Central memory CD4-positive, alpha-beta T cell (primary cell): Measurements from ENCODE around the gene KY.

Experiments used
- DNase-seq: peaks from one replicate; pipeline ENCODE4 v3.0.0; 2022
- total RNA-seq, 3 experiments: gene quantifications; one replicate each; lab custom pipeline; 2026; lab: John Stamatoyannopoulos, UW

Gene KY, protein sequence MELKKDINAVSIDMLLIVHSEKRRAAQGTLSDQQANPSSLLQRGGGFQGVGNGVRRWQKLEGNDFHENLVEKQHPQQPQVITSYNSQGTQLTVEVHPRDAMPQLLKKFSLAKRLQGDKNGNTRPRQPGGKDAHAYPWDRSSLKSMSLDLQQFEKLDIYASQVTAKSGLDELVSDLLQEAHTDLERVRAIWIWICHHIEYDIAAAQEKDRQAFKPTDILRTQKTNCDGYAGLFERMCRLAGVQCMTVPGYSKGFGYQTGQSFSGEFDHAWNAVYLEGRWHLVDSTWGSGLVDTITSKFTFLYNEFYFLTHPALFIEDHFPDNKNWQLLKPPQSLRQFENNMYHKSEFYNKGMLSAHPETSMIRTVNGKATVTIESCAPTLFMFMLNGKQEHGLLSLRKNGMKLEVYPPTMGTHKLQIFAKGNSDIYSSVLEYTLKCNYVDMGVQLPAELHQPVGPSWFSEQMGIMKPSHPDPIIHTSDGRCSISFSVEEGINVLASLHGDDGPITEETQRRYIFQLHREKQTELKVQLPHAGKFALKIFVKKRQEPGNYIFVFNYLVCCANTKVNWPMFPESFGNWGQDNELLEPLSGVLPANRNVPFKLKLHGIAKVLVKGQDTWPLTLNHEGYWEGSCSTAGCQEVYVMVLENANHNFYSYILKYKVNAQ
- 0 reads per million in 3 experiments for total RNA-seq

DNA sequence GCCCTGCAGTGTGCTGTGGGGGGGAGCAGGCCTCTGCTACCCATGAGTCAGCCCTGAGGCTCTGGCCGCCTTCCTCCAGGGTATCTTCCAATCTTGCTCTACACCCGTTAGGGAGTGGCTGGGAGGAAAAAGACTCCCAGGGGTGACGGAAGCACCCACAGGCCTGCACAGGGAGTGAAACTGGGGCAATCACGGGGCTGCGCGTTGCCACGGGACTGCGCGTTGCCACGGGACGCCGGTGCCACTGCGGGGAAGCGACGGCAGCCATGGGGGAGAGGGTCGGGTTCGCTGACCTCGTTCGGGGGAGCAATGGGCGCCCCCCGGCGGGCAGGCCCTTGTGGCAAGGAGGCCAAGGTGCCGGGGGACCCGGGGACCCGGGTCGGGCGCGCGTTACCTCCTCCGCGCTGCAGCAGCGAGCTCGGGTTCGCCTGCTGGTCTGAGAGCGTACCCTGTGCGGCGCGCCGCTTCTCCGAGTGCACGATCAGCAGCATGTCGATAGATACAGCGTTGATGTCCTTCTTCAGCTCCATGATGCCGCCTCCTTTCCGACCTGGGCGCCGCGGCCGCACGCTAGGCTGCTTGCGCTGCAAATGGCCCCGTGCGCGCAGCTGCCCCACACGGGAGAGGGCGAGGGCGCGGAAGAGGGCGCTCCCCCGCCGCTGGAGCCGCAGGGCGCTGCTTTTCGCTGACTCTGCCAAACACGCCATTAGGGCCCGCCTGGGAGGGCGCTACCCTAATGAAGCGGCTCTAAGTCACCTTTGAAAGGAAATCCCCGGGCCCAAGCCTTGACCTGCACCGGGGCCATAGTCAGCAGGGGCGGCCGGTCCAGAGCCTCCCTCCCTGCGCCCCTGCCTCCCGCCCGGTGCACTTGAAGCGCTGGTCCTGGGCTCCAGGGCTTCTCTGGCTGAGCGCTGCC is at the start of gene KY:
TSS of gene KY (minus strand) at position 592 of the 916 bp plus-strand sequence. CDS start at position 530, 62 bp downstream.
- DNase-seq = no peak

DNA sequence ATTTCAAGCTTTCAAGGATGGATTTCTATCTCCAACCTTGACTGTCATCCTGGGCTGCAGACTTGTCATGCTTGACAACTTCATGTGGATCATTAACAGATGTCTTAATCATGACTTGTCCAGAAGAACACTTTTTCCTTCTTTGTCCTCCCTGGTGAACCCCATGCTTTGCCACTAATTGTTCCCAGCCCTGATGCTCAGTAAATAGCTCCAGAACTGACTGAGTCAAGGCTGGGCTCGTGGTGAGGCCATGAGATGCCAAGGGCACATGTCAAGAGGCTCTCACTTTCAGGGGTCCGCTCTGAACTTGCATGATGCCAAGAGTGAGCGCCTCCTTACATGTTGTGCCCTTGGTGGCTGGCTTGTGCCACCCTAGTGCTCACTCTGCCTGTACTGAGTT is 48.9 kb upstream of the KY start:
- no peak for DNase-seq

DNA sequence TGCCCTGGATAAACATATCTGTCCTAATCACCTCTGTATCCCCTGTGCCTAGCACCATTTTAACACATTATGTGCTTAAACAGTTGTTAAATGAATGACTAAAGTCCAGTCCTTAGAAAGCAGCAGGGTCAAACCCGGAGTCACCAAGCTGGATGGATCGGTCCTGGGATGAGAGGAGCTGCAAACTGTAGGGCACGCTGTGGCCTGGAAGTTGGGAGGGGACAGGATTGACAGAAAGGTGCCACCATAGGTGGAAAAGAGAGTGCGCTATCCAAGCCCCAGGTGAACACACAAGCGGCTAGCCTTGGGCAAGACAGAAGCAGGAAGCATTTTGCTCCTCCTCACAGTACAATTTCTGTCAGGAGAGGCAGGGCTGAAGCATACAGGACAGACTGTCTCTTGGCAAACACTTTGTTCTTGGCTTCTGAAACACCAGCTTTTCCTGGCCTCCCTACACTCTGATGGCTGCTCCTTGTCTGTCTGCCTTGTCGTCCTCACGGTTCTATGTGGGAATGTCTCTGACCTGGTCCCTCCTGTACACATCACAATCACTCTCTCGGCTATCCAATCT is 48.4 kb upstream of the KY start:
- DNase-seq = no peak

DNA sequence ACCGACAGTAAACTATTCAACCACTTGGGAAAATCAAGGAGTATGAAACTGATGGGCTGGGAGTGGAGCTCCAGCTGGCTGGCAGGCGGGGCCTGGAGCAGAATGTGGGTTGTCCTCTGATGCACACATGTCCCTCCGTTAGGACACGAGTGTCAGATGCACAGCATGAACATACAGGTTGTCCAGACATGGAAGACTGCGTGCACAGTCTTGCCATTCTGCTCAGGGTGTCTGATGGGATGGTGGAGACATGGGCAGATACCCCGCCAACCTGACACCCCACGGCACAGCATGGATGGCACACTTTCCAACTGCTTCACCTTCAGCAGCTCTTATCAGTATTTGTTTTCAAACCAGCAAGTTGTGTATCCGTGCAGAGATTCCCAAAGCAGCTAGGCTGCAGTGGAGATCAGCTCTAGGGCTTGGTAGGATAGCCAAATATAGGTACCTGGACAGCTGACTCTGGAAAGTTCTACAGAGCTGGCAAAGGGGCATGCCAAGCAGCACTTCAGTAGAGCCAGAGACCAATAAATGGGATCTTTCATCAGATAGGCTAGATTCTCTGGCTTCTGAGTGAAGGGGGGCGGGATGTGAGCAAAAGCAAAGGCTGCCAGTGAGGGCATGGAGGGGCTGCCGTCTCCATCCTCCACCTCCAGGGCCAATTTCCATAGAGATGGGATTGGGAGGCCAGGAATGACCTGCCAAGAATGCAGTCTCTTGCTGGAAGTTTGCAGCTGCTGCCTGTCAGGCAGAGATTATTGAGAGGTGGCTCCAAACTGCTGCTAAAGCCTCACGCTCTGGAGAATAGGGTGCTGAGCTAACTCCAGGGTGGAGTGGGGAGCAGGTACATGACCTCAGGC is 47.2 kb upstream of the KY start:
- DNase-seq = no peak

DNA sequence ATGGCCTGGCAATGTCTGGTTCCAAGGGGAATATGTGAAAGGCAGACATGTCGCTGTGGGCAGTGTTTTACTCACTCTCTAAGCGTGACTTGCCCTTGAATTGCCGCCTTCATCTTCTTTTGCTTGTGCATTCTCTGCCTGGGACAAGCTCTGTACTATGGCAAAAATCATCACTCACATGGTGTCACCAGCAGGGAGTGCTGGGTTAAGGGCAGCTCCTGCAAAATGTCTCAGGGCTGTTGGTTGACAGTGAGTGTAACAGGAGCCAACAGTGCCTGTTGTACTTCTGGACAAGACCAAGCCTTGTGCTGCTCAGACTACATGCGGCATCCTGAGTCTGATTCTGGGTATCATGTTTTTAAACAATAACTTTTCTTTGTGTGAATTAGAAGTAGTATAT is 45.3 kb upstream of the KY start:
- DNase-seq = no peak

DNA sequence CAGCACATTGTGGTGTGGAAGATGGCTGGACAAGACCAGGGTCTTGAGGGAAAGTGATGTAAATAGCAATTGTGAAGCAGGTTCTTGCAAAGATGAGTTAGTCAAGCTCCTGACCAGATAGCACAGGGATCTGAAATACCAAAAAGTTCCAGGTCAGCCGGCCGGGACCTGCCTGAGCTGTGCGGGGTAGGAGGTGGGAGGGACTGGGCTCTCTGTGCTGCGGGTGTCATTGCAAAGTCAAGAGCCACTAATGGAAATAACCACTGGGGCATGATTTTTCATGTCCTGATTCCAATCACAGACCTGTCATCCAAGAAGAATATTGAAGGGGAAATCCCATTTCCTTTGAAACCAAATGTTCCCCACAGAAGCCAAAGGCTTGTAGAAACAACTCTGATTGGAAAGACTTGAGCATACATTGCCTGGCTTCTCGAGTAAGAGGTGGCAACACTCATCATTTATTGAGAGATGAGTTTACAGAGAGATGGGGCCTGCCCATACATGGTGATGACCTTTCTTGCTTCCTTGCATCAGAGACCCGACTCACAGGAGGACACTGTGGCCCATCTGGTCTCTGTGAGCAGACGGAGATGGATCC is 44.2 kb upstream of the KY start:
- DNase-seq = no peak

DNA sequence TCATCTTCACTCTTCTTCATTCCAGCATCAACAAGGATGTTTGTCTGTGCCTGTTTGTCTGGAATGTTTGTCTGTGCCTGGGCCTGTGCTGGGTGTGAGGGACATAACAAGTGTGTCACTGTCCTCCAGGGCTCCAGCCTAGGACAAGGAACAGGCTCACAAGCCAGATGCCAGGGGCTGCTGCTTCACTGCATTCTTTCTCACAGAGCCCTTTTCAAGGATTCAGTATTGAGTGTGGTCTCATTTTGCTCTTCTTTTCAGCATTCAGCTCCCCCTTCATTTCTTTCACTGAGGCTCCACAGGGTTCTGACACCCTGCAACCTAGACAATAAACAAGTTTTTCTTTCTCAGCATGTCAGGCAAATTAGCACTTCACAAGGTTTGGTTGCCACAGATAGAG is 43.6 kb upstream of the KY start:
- no peak for DNase-seq

DNA sequence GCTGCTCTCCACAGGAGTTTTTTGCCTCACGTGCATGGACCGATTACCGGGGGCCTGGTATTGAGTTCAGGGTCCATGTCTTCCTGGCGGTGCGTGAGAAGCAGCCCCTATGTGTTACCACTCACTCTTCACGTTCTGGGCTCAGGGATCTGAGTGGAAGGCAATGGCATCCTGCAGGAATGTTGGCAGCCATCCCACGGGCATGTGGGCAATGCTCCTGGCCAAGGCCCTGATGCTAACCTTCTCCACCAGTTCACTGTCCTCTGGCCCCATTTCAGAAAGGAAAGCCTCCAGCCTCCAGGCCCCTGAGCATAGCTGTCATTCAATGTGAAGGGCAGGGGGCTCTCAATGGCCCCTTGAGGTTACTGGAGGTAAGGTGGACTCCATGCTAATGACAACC is 43.0 kb upstream of the KY start:
- DNase-seq = no peak

DNA sequence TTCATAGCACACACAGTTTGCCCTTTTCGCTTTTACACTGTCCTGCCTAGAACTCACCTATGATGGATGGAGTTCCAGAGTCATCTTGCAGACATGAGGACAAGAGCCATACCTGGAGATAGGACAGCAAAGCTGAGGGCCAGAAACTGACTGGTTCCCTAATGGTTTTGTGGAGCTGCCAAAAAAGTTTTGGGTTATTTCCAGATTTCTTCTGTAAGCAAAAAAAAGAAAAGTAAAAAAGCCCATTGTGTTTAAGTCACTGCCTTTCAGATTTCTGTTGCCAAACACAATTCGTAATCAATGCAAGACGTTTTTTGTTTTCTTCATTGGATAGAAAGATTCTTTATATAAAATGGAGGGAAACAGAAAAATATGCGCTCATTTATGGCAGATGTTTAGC is 42.4 kb upstream of the KY start:
- DNase-seq = no peak

DNA sequence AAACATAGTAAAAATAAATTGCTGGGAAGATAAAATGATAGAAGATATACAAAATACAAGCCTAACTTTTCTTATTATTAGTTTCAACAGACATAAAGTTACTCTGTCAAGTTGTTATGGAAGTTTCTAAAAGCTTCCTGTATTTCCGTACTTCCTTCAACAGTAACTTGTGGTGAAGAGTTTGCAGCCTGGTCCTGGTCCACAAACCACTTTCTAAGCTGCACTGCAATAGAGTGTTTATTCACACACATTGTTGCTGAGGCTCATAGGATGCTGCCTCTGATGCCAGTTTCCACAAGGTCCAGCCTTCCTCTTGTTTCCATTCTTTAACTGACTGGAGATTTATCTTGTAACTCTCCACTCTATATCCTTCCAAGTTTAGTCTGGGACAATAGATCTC is 39.4 kb upstream of the KY start:
- DNase-seq = no peak

DNA sequence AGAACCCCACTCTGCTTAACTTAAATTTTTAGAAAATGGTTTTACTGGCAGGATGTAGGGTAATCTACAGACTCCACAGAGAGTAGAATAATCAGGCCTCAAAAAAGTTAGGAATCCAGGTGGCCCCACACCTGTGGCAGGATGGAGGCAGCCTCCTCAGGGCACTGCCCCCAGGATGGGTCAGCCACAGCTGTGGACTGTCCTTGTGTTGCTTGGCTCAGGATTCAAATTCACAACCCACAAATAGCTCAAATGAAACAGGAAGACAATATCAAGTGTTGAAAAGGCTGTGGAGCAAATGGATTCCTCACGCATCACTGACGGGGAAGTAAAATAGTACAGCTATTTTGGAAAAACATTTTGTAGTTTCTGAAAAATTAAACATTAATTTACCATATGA is 36.8 kb upstream of the KY start:
- no peak for DNase-seq

DNA sequence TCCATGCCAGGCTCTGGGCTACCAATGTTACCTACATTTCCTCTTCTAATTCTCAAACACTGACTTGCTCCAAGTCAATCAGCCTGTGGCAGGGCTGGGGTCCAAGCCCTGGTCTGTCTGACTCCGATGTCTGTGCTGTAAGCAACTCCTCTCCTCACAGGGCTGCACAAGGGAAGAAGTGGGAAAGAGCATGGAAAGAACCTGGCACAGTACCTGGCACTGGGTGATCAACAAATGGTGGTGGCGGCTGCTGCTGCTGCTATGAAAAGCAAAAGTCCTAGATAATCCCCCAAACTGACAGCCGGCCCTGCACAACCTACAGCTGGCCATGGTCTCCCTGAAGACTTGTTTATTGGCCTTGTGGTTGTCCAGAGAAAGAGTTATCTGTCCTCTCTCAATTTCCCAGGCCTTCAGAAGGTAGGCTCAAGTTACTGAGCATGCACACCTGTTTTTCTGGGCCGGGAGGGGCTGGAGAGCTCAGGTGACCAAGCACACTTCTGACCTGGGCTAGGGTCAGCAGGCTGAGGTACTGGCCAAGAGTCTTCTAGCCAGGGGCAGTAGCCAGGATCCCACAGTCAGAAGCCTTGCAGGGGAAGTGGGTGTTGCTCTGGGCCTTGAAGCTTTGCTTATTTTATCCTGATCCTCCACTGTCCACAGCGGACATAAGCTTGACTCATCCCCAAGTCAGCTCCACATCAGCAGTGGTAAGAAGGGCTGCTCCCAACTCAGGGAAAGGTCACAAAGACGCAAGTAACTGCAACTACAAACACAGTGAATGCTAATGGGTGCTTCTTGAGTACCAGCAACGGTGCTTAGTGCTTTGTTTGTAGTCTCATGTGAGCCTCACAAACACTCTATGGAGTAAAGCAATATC is 35.3 kb upstream of the KY start:
- no peak for DNase-seq

DNA sequence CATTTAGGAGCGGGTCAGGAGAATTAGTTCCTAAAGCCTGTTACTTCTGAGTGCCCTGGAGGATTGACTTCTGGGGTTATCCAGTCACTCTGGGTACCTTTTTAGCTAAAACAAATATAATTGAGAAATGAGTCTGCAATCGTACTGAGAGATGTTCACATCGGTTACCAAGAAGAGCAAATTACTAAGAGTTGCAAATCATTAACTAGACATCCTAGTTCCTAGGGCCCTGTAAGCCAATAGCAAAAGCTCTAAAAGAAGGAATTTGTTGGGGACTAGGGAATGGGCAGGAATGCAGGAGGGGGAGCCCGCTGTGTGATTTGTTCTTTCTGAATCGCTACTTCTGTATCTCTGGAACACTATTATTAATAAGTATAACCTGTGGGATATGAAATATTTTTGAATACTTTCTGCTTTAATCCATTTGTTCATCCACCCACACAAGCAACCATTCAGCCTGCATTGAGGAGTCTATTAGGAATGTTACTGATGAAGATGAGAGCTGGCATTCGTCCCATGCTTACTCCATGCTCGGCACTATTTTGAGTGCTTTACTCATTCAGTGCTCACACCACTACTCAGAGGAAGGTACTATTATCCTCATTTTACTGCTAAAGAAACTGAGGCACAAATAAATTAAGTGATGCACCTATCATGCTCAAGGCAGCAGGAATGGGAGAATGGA is 31.5 kb upstream of the KY start:
- DNase-seq = no peak

DNA sequence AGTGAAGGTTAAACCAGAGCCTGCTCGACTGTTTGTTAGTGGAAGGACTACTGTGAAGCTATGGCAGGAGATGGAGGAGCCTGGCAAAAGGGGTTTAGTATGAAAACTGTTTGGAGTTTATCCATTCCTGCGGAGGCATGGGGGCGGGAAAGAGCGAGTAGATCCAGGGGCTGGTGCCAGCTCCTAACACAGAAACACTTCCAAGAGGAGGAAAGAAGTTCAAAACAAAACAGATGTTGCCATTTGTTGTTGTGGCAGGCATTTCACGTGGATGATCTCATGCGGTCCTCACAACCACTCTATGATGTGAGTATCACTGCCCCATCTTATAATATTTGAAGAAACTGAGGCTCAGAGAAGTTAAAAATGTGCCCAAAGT is 30.7 kb upstream of the KY start:
- no peak for DNase-seq

DNA sequence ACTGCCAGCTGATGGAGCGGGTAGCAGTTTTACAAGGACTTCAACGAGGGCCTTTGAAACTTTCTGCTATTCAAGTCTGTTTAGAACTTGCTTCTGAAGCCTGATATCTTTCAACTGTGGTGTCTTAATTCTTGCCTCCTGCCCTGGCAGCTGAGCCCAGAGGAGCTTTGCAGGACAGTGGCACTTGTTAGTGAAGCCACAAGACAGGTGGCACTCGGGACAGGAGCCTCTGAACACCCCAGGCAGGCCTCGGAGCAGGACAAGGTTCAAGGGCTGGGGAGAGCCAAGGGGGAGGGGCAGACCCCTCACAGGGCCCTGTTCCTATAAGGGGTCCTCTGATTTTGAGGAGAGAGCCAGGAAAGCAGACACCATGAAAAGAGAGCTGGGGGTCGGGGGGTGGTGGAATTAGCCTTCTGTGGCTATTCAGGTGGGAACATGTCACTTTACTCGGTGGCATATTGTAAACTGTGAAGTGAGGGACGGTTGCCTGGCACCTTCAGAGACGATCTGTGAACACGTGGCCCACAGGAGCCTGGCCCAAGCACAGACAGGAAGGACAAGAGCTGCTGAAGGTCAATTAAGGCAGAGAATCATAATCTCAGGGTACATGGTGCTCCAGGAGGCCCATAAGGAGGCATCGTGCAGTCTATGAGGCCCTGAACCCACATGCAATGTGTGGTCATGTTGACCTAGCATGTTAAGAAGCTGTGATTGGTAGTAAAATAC is 30.1 kb upstream of the KY start:
- DNase-seq = no peak

DNA sequence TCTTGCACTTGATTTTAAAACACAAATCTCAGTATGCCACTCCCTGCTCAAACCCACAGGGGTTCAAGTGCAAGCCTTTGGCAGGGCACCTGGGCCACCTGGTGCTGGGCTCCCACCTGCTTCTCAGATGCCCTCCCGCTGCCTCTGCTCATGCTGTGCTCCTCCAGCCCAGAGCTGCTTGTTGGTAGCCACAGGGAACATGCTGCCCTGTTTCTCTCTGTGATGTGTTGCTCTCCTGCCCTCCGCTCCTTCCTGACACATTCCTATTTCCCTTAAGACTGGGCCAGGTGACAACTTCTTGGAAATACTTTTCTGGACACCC is 27.1 kb upstream of the KY start:
- DNase-seq = no peak

DNA sequence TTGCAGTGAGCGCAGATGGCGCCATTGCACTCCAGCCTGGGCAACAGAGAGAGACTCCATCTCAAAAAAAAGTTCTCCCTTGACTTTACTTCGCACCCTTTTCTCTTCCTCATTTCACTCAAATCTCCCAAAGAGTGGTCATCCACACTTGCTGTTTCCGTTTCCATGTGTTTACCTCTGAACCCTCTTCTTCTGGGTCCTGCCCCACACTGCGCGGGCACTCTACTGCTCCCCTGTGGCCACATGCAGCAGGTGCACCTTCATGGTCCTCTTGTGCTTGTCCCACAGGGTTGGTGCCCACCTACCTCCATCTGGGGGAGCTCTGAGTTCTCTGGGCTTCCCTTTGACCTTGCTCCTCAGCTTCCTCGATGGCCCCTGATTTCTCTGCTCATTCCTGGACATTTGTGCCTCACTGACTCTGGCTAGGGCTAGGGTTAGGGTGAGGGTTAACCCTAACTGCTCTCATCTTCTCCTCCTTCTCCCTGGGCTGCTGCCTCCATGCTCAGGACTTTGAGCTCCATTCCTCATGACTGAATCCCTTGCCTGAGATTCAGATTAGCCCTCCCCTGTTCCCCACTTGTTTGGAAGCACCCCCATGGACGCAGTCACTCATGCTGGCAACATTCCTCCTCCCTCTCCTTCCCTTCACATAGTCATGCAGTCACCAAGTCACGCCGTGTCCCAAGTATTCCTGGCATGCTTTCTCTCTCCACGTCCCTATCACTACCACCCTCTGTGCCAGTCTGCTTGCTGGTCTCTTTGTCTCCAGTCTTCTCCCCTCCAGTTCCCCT is 26.6 kb upstream of the KY start:
- DNase-seq = no peak

DNA sequence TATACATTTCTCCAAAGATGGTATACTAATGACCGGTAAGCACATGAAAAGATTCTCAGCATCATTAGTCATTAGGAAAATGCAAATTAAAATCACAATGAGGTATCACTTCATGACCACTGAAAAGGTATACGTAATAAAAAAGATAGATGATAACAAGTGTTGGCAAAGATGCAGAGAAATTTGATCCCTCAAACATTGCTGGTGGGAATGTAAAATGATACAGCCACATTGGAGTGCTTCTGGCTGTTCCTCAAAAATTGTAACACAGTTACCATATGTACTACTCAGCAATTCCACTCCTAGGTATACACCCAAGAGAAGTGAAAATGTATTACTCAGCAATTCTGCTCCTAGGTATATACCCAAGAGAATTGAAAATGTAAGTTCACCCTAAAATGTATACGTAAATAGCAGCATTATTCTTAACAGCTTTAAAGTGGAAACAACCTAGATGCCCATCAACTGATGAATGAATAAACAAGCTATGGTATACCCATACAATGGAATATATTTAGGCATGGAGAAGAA is 25.0 kb upstream of the KY start:
- DNase-seq = no peak
